GM10266 (cell line): ENCODE results near the gene ZNF550.
A peak's percentile ranks its signal among the peaks of the same experiment; 100 is the strongest.
"Not testable (repeated sequence)": the region's sequence is repeated elsewhere in the genome, so short reads cannot be mapped to it uniquely, and the experiment has no call there.

Source experiments
- DNase-seq: peaks from one replicate; pipeline ENCODE4 v3.0.0; 2012; ENCODE audit errors: extremely low spot score
- CTCF ChIP-seq: IDR thresholded peaks from 2 replicates; pipeline ENCODE4 v1.5.1; 2012; ENCODE audit warnings: mild to moderate bottlenecking, low read depth; ENCODE audit not compliant: control insufficient read depth, insufficient read depth; ENCODE audit errors: missing control alignments

Gene ZNF550

GRCh38 chr19:57537953-57538547 is 21.6 kb downstream of the ZNF550 start:
- no peak for DNase-seq
- no peak for TF ChIP-seq CTCF

GRCh38 chr19:57527136-57527881 is 32.4 kb downstream of the ZNF550 start, which contains the start of gene ZNF549:
Gene ZNF549, plus strand, starts transcription at chr19:57527356. Its CDS starts 218 bp downstream, at chr19:57527574.
- peak; percentile 90 for DNase-seq
- no peak for TF ChIP-seq CTCF

GRCh38 chr19:57518021-57518420 is 41.6 kb downstream of the ZNF550 start:
- DNase-seq, result not testable (repeated sequence)

- DNase-seq, result no peak
- TF ChIP-seq CTCF, result no peak
These were observed 44.4 kb downstream of the ZNF550 start for GRCh38 chr19:57515255-57515654.

GRCh38 chr19:57512845-57513244 is 46.8 kb downstream of the ZNF550 start:
- no peak for TF ChIP-seq CTCF
- DNase-seq, result no peak

- TF ChIP-seq CTCF, result no peak
- no peak for DNase-seq
These were observed 48.2 kb downstream of the ZNF550 start for GRCh38 chr19:57511484-57511883.

GRCh38 chr19:57506163-57506562 is 53.5 kb downstream of the ZNF550 start:
- TF ChIP-seq CTCF, result no peak
- DNase-seq, result no peak

- not testable (repeated sequence) for DNase-seq
These were observed 59.3 kb downstream of the ZNF550 start for GRCh38 chr19:57500400-57500799.

- peak; percentile 92 for DNase-seq
These were observed 59.8 kb downstream of the ZNF550 start, which contains the start of gene ZNF773 for GRCh38 chr19:57499680-57500395. Gene ZNF773, plus strand, starts transcription at chr19:57499938. Its CDS starts 143 bp downstream, at chr19:57500081.

GRCh38 chr19:57499332-57499679 is 60.4 kb downstream of the ZNF550 start:
- not testable (repeated sequence) for DNase-seq

GRCh38 chr19:57488299-57488644 is 71.4 kb downstream of the ZNF550 start:
- not testable (repeated sequence) for DNase-seq

- peak; percentile 94 for DNase-seq
These were observed 72.0 kb downstream of the ZNF550 start, which contains the start of gene ZNF419 for GRCh38 chr19:57487477-57488298. Gene ZNF419, plus strand, starts transcription at chr19:57487750. Its CDS starts 201 bp downstream, at chr19:57487951.
